ENCODE data around the gene SLC16A7.

SLC16A7 gene

DNA sequence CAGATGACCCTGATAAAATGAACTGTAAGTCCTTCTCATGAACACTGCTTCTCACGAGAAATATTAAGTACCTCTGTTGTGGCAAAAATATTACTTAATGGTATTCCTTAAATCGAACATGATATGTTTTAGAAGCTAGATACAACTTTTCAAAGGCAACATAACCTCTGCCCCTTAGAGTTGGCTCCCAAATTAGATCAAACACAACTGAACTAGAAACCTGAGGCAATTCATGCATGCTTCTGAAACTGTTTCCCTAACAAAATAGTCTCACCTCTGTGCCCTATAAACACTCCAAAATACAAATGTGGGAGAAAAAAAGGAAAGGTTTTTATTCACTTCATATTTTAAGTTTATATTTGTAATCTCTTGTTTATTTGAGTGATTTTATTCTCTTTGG is 121.6 kb downstream of the SLC16A7 start:
- no peaks in the 10 kb centered on the region for H3K27me3 ChIP-seq (replicated peaks; ENCODE audit: control insufficient read depth, insufficient read depth, low read length, poor library complexity, severe bottlenecking)
- H3K36me3 ChIP-seq (ENCODE audit: control insufficient read depth, insufficient read depth, low read length): peaks cover 3% of the 10 kb centered on the region
- DNase-seq: no peak
- no peaks in the 10 kb centered on the region for H3K9me3 ChIP-seq (ENCODE audit: control insufficient read depth, low read length)
- no peaks in the 10 kb centered on the region for H3K4me1 ChIP-seq (ENCODE audit: control insufficient read depth, insufficient read depth, low read length, poor library complexity, severe bottlenecking)
- H3K4me3 ChIP-seq (ENCODE audit: insufficient read depth, low read depth, low read length, poor library complexity, severe bottlenecking): no peak overlapping the region
- H3K27ac ChIP-seq (ENCODE audit: insufficient read depth, low read length, poor library complexity, severe bottlenecking): no peak overlapping the region

DNA sequence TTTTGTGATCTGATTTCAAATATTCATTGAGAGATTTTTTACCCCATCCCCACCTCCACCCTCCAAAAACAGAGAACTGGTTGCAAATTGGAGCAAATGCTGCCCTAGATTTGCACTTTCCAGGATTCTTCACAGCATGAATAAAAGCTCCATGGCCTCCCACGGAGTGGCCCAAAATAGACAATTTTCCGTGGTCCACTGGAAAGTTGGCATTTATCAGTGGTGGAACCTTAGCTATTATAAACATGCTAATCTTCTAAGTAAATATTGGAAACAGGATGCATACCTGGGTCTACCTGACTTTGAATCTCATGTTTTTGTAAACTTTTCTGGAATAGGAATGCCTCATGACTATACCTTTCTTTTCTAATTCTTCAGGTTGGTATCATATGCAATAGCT is 123.9 kb downstream of the SLC16A7 start:
- Histone ChIP-seq H3K9me3 (ENCODE audit: control insufficient read depth, low read length) (no peaks in the 10 kb centered on the region), H3K4me1 (ENCODE audit: control insufficient read depth, insufficient read depth, low read length, poor library complexity, severe bottlenecking) (no peaks in the 10 kb centered on the region), H3K27me3 (replicated peaks; ENCODE audit: control insufficient read depth, insufficient read depth, low read length, poor library complexity, severe bottlenecking) (no peaks in the 10 kb centered on the region), H3K4me3 (ENCODE audit: insufficient read depth, low read depth, low read length, poor library complexity, severe bottlenecking) (no peak overlapping the region), H3K27ac (ENCODE audit: insufficient read depth, low read length, poor library complexity, severe bottlenecking) (no peak overlapping the region), H3K36me3 (ENCODE audit: control insufficient read depth, insufficient read depth, low read length) (peaks cover 3% of the 10 kb centered on the region)
- no peak for DNase-seq

DNA sequence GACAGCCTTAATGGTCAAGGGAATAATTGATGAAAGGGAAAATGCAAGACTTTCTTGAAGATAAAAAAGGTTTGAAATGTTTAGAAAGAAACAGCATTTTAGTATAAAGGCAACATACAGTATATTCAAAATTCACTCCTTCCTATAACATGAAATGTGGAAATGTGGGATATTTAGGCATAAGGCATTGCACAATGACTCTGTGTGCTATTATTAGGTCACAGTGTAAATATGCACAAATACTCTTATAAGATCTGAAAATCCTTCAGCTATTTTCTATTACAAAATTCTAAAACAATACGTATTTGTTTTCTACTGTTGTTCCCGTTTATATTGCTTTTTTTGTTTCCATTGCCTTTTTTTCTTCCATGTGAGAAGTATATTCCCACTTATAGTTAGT is 127.7 kb downstream of the SLC16A7 start:
- peaks cover 3% of the 10 kb centered on the region for H3K36me3 ChIP-seq (ENCODE audit: control insufficient read depth, insufficient read depth, low read length)
- no peaks in the 10 kb centered on the region for H3K9me3 ChIP-seq (ENCODE audit: control insufficient read depth, low read length)
- no peaks in the 10 kb centered on the region for H3K27me3 ChIP-seq (replicated peaks; ENCODE audit: control insufficient read depth, insufficient read depth, low read length, poor library complexity, severe bottlenecking)
- H3K4me1 ChIP-seq (ENCODE audit: control insufficient read depth, insufficient read depth, low read length, poor library complexity, severe bottlenecking): no peaks in the 10 kb centered on the region
- no peak for DNase-seq
- H3K27ac ChIP-seq (ENCODE audit: insufficient read depth, low read length, poor library complexity, severe bottlenecking): no peak overlapping the region
- no peak overlapping the region for H3K4me3 ChIP-seq (ENCODE audit: insufficient read depth, low read depth, low read length, poor library complexity, severe bottlenecking)

DNA sequence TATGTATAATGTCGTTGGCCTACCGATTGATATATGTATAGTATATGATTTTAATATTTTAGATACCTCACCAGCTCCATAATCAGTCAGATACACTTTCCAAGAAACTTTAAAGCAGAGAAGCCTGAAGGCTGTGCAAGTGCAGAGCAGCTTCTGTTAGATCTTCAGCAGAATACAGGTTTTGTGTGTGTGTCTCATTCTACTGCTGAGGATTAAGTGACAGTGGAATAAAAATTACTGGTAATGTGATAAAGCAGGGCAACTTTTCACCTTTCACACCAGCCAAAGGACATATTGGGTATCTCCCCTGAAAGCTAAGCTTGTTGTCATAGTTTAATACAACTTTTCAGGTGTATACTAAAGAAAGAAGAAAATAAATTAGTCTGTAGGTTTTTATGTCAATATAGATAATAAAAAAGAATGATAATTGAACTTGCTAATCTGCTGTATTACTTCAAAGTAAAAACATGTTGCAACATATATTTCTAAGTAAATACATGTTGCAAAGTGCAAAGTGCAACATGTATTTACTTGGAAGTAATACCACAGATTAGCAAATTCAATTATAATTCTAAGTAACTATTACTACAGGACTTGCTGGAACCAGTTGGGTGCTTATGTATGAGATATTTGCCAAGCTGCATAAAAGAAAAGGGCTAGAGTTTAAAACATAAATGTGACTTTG is 128.3 kb downstream of the SLC16A7 start:
- no peaks in the 10 kb centered on the region for H3K9me3 ChIP-seq (ENCODE audit: control insufficient read depth, low read length)
- DNase-seq: no peak
- H3K36me3 ChIP-seq (ENCODE audit: control insufficient read depth, insufficient read depth, low read length): no peaks in the 10 kb centered on the region
- no peak overlapping the region for H3K27ac ChIP-seq (ENCODE audit: insufficient read depth, low read length, poor library complexity, severe bottlenecking)
- H3K4me3 ChIP-seq (ENCODE audit: insufficient read depth, low read depth, low read length, poor library complexity, severe bottlenecking): no peak overlapping the region
- H3K27me3 ChIP-seq (replicated peaks; ENCODE audit: control insufficient read depth, insufficient read depth, low read length, poor library complexity, severe bottlenecking): no peaks in the 10 kb centered on the region
- H3K4me1 ChIP-seq (ENCODE audit: control insufficient read depth, insufficient read depth, low read length, poor library complexity, severe bottlenecking): no peaks in the 10 kb centered on the region

DNA sequence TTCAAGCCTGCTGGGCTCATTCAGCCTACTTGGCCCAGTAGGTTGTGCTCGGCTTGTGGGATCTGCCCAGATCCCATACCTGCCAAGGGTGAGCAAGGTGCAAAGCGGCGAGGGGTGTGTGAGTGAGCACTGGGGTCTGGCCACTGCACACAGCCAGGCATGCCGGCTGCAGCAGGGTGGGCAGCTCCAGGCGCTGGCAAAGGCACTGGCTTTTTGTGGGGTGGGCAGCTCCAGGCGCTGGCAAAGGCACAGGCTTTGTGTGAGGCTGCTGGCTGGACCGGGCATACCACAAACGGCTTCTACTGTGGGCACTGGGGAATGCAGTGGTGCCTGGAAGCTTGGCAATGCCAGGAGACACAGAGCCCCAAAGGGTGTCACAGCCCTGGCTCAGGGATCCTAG is 137.4 kb downstream of the SLC16A7 start:
- no peaks in the 10 kb centered on the region for H3K9me3 ChIP-seq (ENCODE audit: control insufficient read depth, low read length)
- H3K4me3 ChIP-seq (ENCODE audit: insufficient read depth, low read depth, low read length, poor library complexity, severe bottlenecking): no peak overlapping the region
- H3K36me3 ChIP-seq (ENCODE audit: control insufficient read depth, insufficient read depth, low read length): no peaks in the 10 kb centered on the region
- no peak overlapping the region for H3K27ac ChIP-seq (ENCODE audit: insufficient read depth, low read length, poor library complexity, severe bottlenecking)
- H3K27me3 ChIP-seq (replicated peaks; ENCODE audit: control insufficient read depth, insufficient read depth, low read length, poor library complexity, severe bottlenecking): no peaks in the 10 kb centered on the region
- H3K4me1 ChIP-seq (ENCODE audit: control insufficient read depth, insufficient read depth, low read length, poor library complexity, severe bottlenecking): no peaks in the 10 kb centered on the region
- no peak for DNase-seq

DNA sequence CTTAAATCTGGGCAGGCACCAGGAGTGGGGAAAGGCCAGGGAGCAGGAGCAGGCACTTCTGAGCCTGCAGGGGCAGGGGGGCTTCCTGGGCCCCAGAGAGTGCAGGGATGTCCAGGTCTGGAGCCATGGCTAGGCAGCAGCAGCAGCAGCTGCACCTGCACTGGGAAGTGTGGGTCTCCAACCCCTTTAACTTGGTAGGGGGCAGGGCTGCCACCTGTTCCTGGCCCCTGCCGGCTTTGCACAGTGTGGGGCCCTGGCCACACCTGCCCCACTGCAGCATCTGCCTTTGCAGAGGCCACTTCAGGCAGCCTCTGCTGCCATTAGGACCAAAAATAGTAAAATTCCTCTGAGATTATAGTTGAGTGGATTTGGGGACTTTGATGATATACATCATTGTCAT is 138.5 kb downstream of the SLC16A7 start:
- Histone ChIP-seq H3K4me3 (ENCODE audit: insufficient read depth, low read depth, low read length, poor library complexity, severe bottlenecking) (no peak overlapping the region), H3K4me1 (ENCODE audit: control insufficient read depth, insufficient read depth, low read length, poor library complexity, severe bottlenecking) (no peaks in the 10 kb centered on the region), H3K27ac (ENCODE audit: insufficient read depth, low read length, poor library complexity, severe bottlenecking) (no peak overlapping the region), H3K27me3 (replicated peaks; ENCODE audit: control insufficient read depth, insufficient read depth, low read length, poor library complexity, severe bottlenecking) (no peaks in the 10 kb centered on the region), H3K9me3 (ENCODE audit: control insufficient read depth, low read length) (no peaks in the 10 kb centered on the region), H3K36me3 (ENCODE audit: control insufficient read depth, insufficient read depth, low read length) (no peaks in the 10 kb centered on the region)
- DNase-seq: no peak

DNA sequence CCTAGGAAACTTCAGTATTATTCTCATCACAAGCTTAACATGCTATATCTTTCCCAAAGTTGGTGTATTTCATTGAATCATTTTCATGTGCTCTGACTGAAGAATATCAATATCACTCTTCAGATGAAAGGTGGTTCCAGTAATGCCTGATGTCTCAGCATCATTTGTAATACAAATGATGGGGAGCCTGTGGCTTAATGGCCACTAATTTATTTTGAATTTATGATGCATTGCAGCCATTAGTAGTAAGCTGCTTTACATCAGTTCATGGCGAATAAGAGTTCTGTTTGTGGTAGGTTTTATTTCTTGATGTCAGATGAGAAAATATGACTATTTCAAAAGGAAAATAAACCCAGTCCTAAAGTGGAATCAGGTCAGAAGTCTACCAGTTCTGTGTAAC is 139.4 kb downstream of the SLC16A7 start:
- Histone ChIP-seq H3K4me3 (ENCODE audit: insufficient read depth, low read depth, low read length, poor library complexity, severe bottlenecking) (no peak overlapping the region), H3K27ac (ENCODE audit: insufficient read depth, low read length, poor library complexity, severe bottlenecking) (no peak overlapping the region), H3K27me3 (replicated peaks; ENCODE audit: control insufficient read depth, insufficient read depth, low read length, poor library complexity, severe bottlenecking) (no peaks in the 10 kb centered on the region), H3K36me3 (ENCODE audit: control insufficient read depth, insufficient read depth, low read length) (no peaks in the 10 kb centered on the region), H3K4me1 (ENCODE audit: control insufficient read depth, insufficient read depth, low read length, poor library complexity, severe bottlenecking) (no peaks in the 10 kb centered on the region), H3K9me3 (ENCODE audit: control insufficient read depth, low read length) (no peaks in the 10 kb centered on the region)
- DNase-seq: no peak

DNA sequence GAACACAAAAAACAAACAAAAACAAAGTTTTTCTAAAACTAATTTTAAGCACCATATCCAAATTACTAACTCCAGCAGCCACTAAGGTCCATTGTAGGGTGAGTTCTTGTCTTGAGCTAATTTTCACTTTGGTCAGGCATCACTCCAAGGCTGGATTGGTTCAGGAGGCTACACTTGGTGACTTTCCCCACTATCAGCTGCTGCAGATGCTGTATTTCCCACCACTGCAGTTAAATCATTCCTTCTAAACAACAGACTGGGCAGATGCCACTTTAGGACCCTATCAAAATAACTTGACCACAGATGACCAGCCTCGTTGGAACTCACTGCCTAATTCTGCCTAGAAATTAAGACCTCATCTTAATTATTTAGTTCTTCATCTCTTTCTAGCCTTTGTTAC is 140.5 kb downstream of the SLC16A7 start:
- Histone ChIP-seq H3K4me1 (ENCODE audit: control insufficient read depth, insufficient read depth, low read length, poor library complexity, severe bottlenecking) (no peaks in the 10 kb centered on the region), H3K27me3 (replicated peaks; ENCODE audit: control insufficient read depth, insufficient read depth, low read length, poor library complexity, severe bottlenecking) (no peaks in the 10 kb centered on the region), H3K36me3 (ENCODE audit: control insufficient read depth, insufficient read depth, low read length) (no peaks in the 10 kb centered on the region), H3K4me3 (ENCODE audit: insufficient read depth, low read depth, low read length, poor library complexity, severe bottlenecking) (no peak overlapping the region), H3K9me3 (ENCODE audit: control insufficient read depth, low read length) (no peaks in the 10 kb centered on the region), H3K27ac (ENCODE audit: insufficient read depth, low read length, poor library complexity, severe bottlenecking) (no peak overlapping the region)
- DNase-seq: no peak

DNA sequence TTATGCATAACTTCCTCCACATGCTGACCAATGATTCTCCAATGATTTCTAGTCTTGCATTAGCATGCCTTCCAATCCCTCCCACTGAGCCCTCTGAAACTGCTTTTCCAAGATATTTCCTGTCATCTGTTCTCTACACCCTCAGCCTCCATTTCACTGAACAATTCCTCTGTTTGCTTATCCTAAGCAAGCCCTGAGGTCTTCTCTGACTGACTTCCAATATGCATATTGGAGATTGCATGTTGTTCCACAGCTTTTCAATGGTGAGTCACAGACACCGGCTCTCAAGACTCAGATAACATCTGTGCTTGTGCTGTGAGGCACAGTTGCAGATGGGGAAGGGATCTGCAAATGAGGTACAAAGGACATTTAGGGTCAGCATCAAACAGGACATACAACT is 141.0 kb downstream of the SLC16A7 start:
- no peak for DNase-seq
- no peak overlapping the region for H3K27ac ChIP-seq (ENCODE audit: insufficient read depth, low read length, poor library complexity, severe bottlenecking)

DNA sequence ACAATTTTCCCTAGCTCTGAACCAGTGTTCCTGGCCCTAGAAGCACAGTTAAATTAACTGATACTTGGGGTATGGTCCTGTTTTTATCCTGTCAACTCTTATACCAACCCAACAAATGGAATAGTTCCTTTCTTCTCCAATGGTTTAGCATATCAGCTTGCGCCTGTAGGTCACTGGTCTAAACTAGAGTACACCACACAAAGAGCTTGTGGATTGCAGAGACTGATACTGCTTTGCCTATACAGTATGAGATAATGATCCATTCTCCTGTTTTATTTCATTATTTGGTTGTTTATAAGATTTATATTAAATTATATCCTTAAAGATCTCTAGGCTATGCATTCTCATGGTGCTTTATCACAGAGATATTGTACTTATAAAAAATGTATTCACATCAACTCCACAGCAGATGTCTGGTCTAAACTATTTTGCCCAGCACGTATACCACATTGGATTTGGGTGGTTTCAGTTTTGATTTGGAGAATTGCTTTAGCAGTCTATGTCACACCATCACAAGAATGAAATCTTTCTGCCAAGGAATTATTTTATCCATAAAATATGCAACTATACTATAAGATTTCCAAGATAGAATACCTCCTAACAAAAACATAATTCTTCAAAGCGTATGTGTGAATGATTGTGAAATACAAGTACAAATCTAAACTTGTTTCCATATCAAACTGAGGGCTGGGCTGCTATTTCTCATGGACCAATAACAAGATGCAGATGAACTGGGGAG is 142.1 kb downstream of the SLC16A7 start:
- H3K4me3 ChIP-seq (ENCODE audit: insufficient read depth, low read depth, low read length, poor library complexity, severe bottlenecking): no peak overlapping the region
- no peak for DNase-seq
- no peaks in the 10 kb centered on the region for H3K36me3 ChIP-seq (ENCODE audit: control insufficient read depth, insufficient read depth, low read length)
- H3K4me1 ChIP-seq (ENCODE audit: control insufficient read depth, insufficient read depth, low read length, poor library complexity, severe bottlenecking): no peaks in the 10 kb centered on the region
- no peak overlapping the region for H3K27ac ChIP-seq (ENCODE audit: insufficient read depth, low read length, poor library complexity, severe bottlenecking)
- H3K27me3 ChIP-seq (replicated peaks; ENCODE audit: control insufficient read depth, insufficient read depth, low read length, poor library complexity, severe bottlenecking): no peaks in the 10 kb centered on the region
- H3K9me3 ChIP-seq (ENCODE audit: control insufficient read depth, low read length): no peaks in the 10 kb centered on the region

More for the DNA sequence above, 141.0 kb downstream of the SLC16A7 start:
- Histone ChIP-seq H3K4me1 (ENCODE audit: control insufficient read depth, insufficient read depth, low read length, poor library complexity, severe bottlenecking) (no peaks in the 10 kb centered on the region), H3K4me3 (ENCODE audit: insufficient read depth, low read depth, low read length, poor library complexity, severe bottlenecking) (no peak overlapping the region), H3K27me3 (replicated peaks; ENCODE audit: control insufficient read depth, insufficient read depth, low read length, poor library complexity, severe bottlenecking) (no peaks in the 10 kb centered on the region), H3K9me3 (ENCODE audit: control insufficient read depth, low read length) (no peaks in the 10 kb centered on the region), H3K36me3 (ENCODE audit: control insufficient read depth, insufficient read depth, low read length) (no peaks in the 10 kb centered on the region)
